ENCODE measurements around the gene HOXC10.

Gene HOXC10

DNA sequence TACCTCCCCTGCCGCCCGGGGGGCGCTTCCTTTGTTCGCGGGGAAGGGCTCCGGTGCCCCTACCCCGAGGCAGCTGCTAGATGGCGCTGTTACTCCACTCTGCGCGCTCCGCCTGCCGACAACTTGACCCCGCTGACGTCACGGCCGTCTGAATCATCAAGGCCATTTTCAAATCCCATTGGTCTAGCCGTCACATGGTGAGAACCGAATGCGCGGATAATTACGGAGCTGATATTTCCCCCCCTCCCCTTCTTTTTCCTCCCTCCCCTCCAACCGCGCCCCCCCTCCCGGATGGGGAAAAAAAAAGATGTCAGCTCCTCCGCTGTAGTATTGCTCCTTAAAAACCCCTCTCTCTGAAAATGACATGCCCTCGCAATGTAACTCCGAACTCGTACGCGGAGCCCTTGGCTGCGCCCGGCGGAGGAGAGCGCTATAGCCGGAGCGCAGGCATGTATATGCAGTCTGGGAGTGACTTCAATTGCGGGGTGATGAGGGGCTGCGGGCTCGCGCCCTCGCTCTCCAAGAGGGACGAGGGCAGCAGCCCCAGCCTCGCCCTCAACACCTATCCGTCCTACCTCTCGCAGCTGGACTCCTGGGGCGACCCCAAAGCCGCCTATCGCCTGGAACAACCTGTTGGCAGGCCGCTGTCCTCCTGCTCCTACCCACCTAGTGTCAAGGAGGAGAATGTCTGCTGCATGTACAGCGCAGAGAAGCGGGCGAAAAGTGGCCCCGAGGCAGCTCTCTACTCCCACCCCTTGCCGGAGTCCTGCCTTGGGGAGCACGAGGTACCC lies at the start of gene HOXC10:
TSS of gene HOXC10 (plus strand) at position 246 of the 791 bp plus-strand sequence. CDS start at position 360, 114 bp downstream.
- DNase-seq (ENCODE audit: low read depth), result peak; percentile 64

- DNase-seq (ENCODE audit: low read depth), result no peak
Measured at GRCh38 chr12:53935383-53936341, 49.3 kb upstream of the HOXC10 start.

GRCh38 chr12:53937099-53937498 lies 47.8 kb upstream of the HOXC10 start:
- DNase-seq (ENCODE audit: low read depth), result no peak

DNA sequence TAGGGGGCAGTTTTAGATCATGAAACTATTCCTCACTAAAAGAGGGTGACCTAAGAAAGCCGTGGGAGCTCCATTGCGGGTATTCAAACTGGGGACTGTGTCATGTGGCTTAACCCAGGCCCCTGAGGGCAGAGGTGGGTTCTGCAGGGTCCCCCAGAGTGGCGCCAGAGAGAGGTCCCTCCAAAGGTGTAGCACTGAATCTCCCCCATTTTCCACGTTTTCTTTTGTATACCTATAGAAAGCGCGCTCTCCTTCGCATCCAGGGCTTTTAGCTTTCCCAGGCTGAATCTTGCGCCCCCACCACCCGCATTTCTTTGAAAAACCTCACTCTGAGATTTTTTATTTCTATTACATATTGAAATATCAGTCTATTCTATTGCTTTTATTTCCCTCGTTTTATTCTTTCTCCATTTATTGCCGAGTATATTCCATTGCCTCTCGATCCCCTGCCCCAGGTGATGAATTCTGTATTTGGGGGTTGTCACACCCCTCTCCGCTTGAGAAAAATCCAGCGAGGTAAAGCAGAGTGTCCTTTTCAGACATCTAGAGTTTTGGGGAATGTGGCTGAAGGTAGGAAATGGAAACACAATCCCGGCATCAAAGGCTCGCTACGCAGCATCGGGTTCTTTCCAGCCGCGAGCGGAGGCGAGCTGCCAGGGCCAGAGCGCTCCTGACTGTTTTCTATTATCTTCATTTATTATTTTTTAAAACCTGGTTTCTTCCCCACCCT lies 47.2 kb upstream of the HOXC10 start:
- no peak for DNase-seq (ENCODE audit: low read depth)

GRCh38 chr12:53938326-53939140 lies 46.4 kb upstream of the HOXC10 start, which contains the start of gene HOXC13:
TSS of gene HOXC13 (plus strand) at chr12:53938831. CDS start at chr12:53938907, 76 bp downstream.
- DNase-seq (ENCODE audit: low read depth), result no peak

GRCh38 chr12:53939141-53940108 lies 45.5 kb upstream of the HOXC10 start:
- no peak for DNase-seq (ENCODE audit: low read depth)

DNA sequence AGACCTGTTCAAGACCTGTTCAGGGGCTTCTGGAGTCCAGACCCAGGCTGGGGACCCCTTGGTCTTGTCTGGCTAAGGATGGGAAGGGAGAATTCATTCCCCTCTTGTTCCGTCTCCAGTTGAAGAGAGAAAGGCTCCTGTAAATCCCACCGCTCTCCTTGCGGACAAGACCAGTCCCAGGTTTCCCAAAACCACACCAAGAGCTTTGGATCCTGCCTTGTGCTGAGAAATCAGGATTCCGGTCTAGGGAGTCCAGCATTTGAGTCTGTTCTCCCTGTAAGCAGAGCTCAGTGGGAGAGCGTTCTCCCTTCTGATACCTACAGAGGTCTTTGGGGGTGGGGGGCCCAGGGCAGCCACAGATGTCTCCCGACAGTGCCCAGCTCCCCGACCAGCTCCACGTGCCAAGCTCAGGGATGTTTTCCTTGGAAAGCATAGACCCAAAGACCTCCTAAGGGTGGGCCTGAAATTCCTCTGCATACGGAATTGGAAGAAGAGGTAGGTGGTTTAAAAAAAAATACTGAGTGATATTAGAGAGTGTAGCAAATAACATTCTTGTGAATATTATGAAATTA lies 44.4 kb upstream of the HOXC10 start:
- no peak for DNase-seq (ENCODE audit: low read depth)

DNA sequence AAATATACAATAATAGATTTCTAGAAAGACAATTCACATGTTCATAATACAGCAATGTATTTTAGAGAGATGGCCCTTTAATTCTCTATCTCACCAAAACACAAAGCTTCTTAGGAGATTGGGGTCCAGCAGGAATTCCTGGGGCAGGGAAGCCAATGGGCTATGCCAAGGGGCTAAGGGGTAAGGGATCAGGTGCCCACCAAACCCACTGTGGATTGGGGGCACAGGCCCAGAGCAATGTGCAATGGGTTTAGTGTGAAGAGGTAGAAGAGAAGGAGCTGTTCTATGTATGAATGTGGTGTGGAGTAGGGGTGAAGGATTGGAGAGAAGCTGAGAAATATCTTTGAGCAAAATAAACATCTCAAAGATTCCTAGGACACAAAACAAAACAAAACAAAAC lies 43.8 kb upstream of the HOXC10 start:
- no peak for DNase-seq (ENCODE audit: low read depth)

- DNase-seq (ENCODE audit: low read depth), result no peak
Measured at GRCh38 chr12:53941750-53942149, 43.2 kb upstream of the HOXC10 start.

DNA sequence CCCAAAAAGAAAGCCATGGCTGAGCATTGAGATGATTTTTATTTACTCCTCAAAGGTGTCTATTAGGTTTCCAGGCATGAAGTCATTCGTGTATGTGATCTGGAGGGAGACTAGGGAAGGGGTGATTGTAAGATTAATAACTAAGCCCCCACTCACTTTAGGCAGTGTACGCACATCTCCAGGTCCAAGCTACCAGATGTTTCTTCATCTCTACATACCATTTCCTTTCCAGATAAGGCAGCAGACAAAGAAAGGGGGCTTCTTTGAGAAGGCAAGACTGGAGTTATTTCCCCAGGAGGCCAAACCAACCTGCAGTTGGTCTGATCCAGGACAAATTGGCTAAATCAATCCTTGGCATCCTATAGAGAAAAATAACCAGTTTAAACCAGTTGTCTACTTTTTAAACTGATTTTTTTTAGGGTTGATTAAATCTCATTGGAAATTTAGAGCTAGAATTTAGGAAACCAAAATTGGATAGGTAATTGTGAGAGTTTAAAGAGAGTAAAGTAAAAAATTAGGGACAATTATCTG lies 42.4 kb upstream of the HOXC10 start:
- no peak for DNase-seq (ENCODE audit: low read depth)

- DNase-seq (ENCODE audit: low read depth), result no peak
Measured at GRCh38 chr12:53944209-53944608, 40.7 kb upstream of the HOXC10 start.

DNA sequence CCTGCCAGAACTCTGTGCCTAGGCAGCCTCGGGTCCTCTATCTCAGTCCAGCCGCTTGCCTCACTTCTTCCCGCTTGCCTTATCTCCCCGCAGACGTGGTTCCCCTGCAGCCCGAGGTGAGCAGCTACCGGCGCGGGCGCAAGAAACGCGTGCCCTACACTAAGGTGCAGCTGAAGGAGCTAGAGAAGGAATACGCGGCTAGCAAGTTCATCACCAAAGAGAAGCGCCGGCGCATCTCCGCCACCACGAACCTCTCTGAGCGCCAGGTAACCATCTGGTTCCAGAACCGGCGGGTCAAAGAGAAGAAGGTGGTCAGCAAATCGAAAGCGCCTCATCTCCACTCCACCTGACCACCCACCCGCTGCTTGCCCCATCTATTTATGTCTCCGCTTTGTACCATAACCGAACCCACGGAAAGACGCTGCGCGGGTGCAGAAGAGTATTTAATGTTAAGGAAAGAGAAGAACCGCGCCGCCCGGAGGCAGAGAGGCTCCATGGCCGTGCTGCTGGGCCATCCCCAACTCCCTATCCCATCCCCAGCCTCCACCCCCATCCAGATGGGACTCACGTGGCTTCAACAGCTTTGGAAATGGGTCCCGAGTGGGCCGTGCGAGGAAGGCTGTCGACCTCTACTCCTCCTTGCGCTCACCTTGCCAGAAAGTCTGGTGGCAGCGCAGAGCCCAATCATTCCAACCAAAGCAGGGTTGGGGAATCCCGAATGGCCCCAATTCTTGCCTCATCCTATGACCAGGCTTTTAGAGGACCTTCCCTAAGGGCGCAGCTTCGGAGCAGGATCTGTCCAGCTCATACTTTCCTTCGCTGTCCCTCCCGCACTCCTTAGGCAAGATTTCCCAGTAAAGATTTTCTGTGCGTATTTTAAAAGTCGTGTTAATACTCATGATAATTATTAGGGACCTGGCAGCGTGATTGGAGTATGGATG lies 39.8 kb upstream of the HOXC10 start:
- DNase-seq (ENCODE audit: low read depth), result no peak

DNA sequence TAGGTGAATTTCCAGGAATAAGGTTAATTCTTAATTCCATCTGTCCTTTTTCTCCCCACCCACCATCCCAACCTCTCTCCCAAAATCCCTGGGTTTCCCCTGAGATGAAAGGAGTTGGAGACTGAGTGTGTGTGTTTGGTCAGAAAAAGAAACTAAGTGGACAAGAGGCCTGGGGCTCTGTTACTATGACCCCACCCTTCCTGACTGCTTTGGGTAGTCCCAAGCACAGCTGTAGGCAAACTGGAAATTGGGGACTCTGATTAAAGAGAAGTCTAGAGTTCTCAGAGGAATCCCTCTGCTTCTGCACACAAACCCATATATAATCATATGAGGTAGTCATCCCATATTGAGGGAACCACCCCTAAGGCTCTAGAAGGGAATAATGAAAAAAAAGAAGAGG lies 37.2 kb upstream of the HOXC10 start:
- DNase-seq (ENCODE audit: low read depth), result no peak

DNA sequence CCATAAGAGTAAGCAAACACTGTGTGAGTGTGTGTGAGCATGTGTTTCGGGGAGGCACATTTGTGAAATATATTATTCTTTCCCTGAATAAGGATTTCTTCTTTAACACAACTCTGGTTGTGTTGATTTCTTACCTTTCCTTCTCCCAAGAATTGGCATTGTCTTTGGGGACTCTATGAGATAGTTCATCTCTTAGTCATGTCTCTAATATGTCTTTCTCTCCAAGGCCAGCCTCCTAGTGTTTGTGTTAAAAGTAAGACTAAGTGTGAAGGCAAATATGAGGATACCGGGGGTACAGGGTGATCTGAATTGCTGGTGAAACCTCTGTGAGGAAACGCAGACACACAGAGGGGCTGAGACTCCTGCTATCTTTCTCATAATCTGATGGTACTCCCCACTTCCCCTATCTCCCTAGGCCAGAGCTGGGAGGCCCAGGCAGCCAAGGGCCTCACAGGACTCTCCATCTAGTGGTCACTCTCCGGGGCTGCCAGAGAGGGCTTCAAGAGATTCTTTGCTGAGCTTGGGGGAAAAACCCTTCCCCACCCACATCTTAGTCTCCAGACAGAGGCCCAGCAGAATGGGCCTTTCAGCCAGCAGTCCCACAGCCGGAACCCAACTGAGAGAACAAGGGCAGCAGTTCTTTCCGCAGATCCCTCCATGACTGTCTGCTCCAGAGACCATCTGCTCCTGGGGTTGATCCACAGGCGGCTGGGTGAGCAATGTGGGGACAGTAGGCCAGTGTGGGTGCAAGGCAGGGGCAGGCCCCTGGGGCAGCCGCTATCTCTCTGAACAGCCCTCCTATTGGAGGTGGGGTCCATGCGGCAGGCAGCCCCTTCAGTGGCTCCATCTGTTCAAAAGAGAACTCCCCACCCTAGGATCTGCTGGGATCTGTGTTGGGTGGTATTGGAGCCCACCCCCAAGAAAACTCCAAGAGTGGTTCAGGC lies 36.0 kb upstream of the HOXC10 start:
- no peak for DNase-seq (ENCODE audit: low read depth)

DNA sequence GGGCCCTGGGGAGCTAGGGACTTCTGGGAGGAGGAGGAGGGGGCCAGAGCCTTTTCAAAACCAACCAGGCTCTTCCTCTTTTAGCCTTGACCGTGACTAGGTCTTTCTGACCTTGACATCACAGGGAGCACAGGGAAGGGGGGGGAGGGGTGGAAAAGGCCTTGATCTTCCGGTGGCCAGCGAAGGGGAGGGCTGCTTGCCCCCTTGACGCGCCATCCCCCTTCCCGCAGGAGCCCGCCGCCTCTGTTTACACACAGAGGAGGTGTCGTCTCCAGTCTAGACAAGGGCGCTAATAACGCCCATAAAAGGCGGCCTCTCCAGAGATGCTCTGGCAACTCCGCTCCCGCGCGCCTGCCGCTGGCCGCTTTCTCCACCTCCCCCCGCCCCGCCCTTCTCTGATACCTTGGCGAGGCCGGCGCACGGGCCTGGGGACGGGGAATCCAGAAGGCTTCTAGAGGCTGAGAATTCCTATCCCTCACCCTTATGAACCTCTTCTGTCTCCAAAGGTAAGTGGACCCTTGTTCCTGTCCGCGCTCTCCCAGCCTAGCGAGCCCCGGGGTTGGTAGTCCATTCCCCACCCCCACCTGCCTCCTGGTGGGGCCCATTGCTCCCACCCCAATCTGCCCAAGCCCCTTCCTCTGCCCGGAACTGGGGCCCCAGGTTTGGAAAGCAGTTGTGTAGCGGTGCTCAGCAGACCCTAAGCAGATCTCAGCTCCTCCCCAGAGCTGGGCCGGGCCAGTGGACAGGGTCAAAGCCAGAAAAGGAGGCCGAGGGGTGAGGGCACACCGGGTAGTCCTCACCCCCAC lies 35.1 kb upstream of the HOXC10 start:
- DNase-seq (ENCODE audit: low read depth), result no peak

DNA sequence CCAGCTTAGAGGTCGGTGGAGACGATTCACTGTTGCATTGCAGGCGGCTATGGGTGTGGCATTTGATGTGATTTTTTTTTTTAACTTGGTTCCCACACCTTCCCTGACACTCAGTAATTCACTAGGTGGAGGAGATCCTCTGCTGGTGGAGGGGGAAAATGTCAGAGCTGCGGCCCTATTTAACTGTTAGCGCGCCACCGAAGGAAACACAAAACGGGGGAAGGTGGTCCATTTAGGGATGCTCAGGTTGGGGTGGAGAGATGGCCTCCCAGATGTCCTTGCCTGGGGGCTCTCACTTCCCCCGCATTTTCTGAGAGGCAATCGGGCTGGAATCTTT lies 34.5 kb upstream of the HOXC10 start:
- no peak for DNase-seq (ENCODE audit: low read depth)
